ENCODE data around the gene PRKCE.

DNA sequence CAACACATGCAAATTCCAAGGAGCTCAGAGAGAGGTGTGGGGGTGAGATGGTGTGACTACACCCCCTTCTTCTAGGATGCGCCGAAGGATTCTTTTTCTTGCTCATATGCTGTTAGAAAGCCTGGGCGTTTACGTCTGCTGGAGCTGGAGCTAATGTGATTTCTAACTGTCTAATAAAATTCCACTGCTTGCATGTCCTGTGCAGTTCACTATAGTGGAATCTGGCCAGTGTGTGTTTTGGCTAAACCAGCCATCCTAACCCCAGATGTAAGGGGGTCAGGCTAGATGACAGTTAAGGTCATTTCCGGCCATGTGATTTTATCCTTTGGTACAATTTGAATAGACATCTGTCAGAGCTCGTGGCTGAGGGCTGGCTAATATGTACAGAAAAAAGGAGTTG, 194.1 kb downstream of the PRKCE start:
- TF ChIP-seq CTCF (conservative IDR thresholded peaks at IDR 0.05 in 1 of 2, IDR thresholded peaks at IDR 0.05 in 1 of 2; ENCODE audit: extremely low read depth in 1 of 2, insufficient read depth in 1 of 2, low read depth in 1 of 2, low read length in 2 of 2) (no peak), EZH2 (IDR thresholded peaks at IDR 0.05; ENCODE audit: borderline replicate concordance, low read length) (no peak)

Measured in mammary epithelial cell (primary cell).